Thyroid gland (tissue), 4 donors: ENCODE measurements around the gene ARHGEF3. TPM values are rescaled to one million over a fixed set of nuclear protein-coding genes. Genes with fewer than 3 reads are reported as not detected.

Experiments
- DNase-seq, 2 donors: peaks; one replicate each; pipeline ENCODE4 v3.0.0-alpha.2; 2019
- H3K27ac ChIP-seq, 3 donors: fragments of 200-600 bp; sonication (generic); 1 replicate in 2 of 3; 2 replicates in 1 of 3; pipeline ENCODE4 v1.5.1; 2016 to 2019; ENCODE audit warnings: mild to moderate bottlenecking in 1 of 3, moderate library complexity in 1 of 3
- H3K27me3 ChIP-seq: fragments of 200-600 bp; sonication (generic); one replicate; pipeline ENCODE4 v1.5.1; 2019
- H3K36me3 ChIP-seq, 2 donors: fragments of 200-600 bp; sonication (generic); one replicate each; pipeline ENCODE4 v1.5.1; 2016 to 2019
- H3K4me1 ChIP-seq, 2 donors: fragments of 200-600 bp; sonication (generic); one replicate each; pipeline ENCODE4 v1.5.1; 2017 to 2019
- H3K4me3 ChIP-seq, 3 donors: fragments of 200-600 bp; sonication (generic); replicated peaks in 1 of 3; 1 replicate in 2 of 3; 2 replicates in 1 of 3; pipeline ENCODE4 v1.5.1; 2016; ENCODE audit warnings: mild to moderate bottlenecking in 1 of 3
- H3K9me3 ChIP-seq: fragments of 200-600 bp; sonication (generic); one replicate; pipeline ENCODE4 v1.5.1; 2017
- CTCF ChIP-seq, 6 experiments: fragments of 200-600 bp in 3 of 6; fragments of 450-650 bp in 3 of 6; sonication (generic) in 3 of 6; IDR thresholded peaks; one replicate each; pipeline ENCODE4 v1.5.1; 2016 to 2019; ENCODE audit warnings: antibody characterized with exemption in 6 of 6, mild to moderate bottlenecking in 2 of 6, inconsistent platforms in 1 of 6, moderate library complexity in 1 of 6
- POLR2A ChIP-seq, 2 donors: fragments of 450-650 bp; IDR thresholded peaks; one replicate each; pipeline ENCODE4 v1.6.1; 2017; ENCODE audit warnings: antibody characterized with exemption in 2 of 2, mild to moderate bottlenecking in 2 of 2, moderate library complexity in 1 of 2
- WGBS, 2 donors: methylation state at CpG; one replicate each; pipeline ENCODE4 v1.1.5; 2017; 5-methylcytosine and 5-hydroxymethylcytosine counted together
- intact Hi-C: fragments of 100-400 bp; cut with DNase I; formaldehyde crosslinking; loops from one replicate; pipeline ENCODE4 v1.15.1; 2023
- total RNA-seq, 4 donors: library from RNA; depleted of rRNA; stranded (reverse); fragments of >200 nt; gene quantifications; one replicate each; pipeline ENCODE4 v1.2.3, GENCODE V29; 2016

Gene ARHGEF3
- total RNA-seq, 4 donors from 2014 or later: 15.7 to 20.8 (median 18.8) TPM

GRCh38 chr3:56751056-56751707, 50.6 kb downstream of the ARHGEF3 start:
- Histone ChIP-seq H3K4me3 (no peak overlapping the region), H3K27me3 (no peaks in the 10 kb centered on the region), H3K36me3 (no peaks in the 10 kb centered on the region), H3K9me3 (no peaks in the 10 kb centered on the region), H3K4me1 (peaks cover 9 to 11% of the 10 kb centered on the region in 2 donors), H3K27ac (peak overlapping the region in 1 of 3 donors; percentile 13)
- intact Hi-C loops: no loop called here
- DNase-seq: no peak
- TF ChIP-seq POLR2A (IDR thresholded peaks at IDR 0.05): no peak
- TF ChIP-seq CTCF (IDR thresholded peaks at IDR 0.05): no peak
- WGBS, 2 donors: 74 to 75% methylated on average over 5 of the region's 5 CpGs

- WGBS, 2 donors: 57 to 66% methylated on average over 8 of the region's 8 CpGs
- peak overlapping the region in 1 of 3 donors; percentile 15 for H3K27ac ChIP-seq
- no peak for DNase-seq
These were observed 53.0 kb downstream of the ARHGEF3 start for GRCh38 chr3:56748663-56749231.

GRCh38 chr3:56747150-56747549, 54.6 kb downstream of the ARHGEF3 start:
- no peak overlapping the region for H3K4me3 ChIP-seq
- no peaks in the 10 kb centered on the region for H3K27me3 ChIP-seq
- no peak for TF ChIP-seq POLR2A (IDR thresholded peaks at IDR 0.05)
- TF ChIP-seq CTCF (IDR thresholded peaks at IDR 0.05): no peak
- WGBS, 2 donors: 87 to 94% methylated on average over 2 of the region's 2 CpGs
- H3K27ac ChIP-seq: no peak overlapping the region
- H3K4me1 ChIP-seq: peaks cover 0 to 9% of the 10 kb centered on the region in 2 donors
- no peaks in the 10 kb centered on the region for H3K9me3 ChIP-seq
- peaks cover 0 to 4% of the 10 kb centered on the region in 2 donors for H3K36me3 ChIP-seq
- intact Hi-C loops: no loop called here
- DNase-seq: no peak

More at GRCh38 chr3:56748663-56749231, 53.0 kb downstream of the ARHGEF3 start:
- H3K36me3 ChIP-seq: peaks cover 0 to 4% of the 10 kb centered on the region in 2 donors
- intact Hi-C loops: no loop called here
- H3K4me3 ChIP-seq: no peak overlapping the region
- no peaks in the 10 kb centered on the region for H3K9me3 ChIP-seq
- H3K4me1 ChIP-seq: peaks cover 0 to 9% of the 10 kb centered on the region in 2 donors
- H3K27me3 ChIP-seq: no peaks in the 10 kb centered on the region
- no peak for TF ChIP-seq POLR2A (IDR thresholded peaks at IDR 0.05)
- no peak for TF ChIP-seq CTCF (IDR thresholded peaks at IDR 0.05)

GRCh38 chr3:56744016-56744415, 57.7 kb downstream of the ARHGEF3 start:
- no peak for TF ChIP-seq CTCF (IDR thresholded peaks at IDR 0.05)
- no peak for TF ChIP-seq POLR2A (IDR thresholded peaks at IDR 0.05)
- 94 to 95% methylated on average over 5 of the region's 5 CpGs for WGBS, 2 donors
- H3K4me1 ChIP-seq: peaks cover 0 to 4% of the 10 kb centered on the region in 2 donors
- no peak for DNase-seq
- H3K36me3 ChIP-seq: peaks cover 0 to 4% of the 10 kb centered on the region in 2 donors
- intact Hi-C loops: no loop called here
- no peak overlapping the region for H3K27ac ChIP-seq
- no peaks in the 10 kb centered on the region for H3K27me3 ChIP-seq
- no peaks in the 10 kb centered on the region for H3K9me3 ChIP-seq
- no peak overlapping the region for H3K4me3 ChIP-seq

GRCh38 chr3:56742887-56743286, 58.9 kb downstream of the ARHGEF3 start:
- Histone ChIP-seq H3K9me3 (no peaks in the 10 kb centered on the region), H3K4me3 (no peak overlapping the region), H3K4me1 (no peaks in the 10 kb centered on the region), H3K36me3 (peaks cover 0 to 4% of the 10 kb centered on the region in 2 donors), H3K27ac (no peak overlapping the region), H3K27me3 (no peaks in the 10 kb centered on the region)
- 90 to 94% methylated on average over 3 of the region's 3 CpGs for WGBS, 2 donors
- intact Hi-C loops: no loop called here
- no peak for DNase-seq
- TF ChIP-seq POLR2A (IDR thresholded peaks at IDR 0.05) (no peak), CTCF (IDR thresholded peaks at IDR 0.05) (no peak)
